Liver (tissue), 9 donors: ENCODE measurements around the gene STAT3. TPM values are rescaled to one million over a fixed set of nuclear protein-coding genes. Genes with fewer than 3 reads are reported as not detected.

Experiments used
- DNase-seq: peaks from one replicate; pipeline ENCODE4 v3.0.0-alpha.2; 2017; ENCODE audit warnings: low spot score
- H3K27ac ChIP-seq, 2 donors: one replicate each; pipeline ENCODE4 v1.7.0; 2013; ENCODE audit warnings: inconsistent platforms in 2 of 2, low read length in 2 of 2, control low read depth in 1 of 2, low read depth in 1 of 2, mild to moderate bottlenecking in 1 of 2
- H3K27me3 ChIP-seq, 4 donors: one replicate each; pipeline versions ENCODE4 v1.6.1 to v1.7.0; 2013; ENCODE audit warnings: low read length in 3 of 4, inconsistent platforms in 1 of 4, mild to moderate bottlenecking in 1 of 4, moderate library complexity in 1 of 4; ENCODE audit not compliant: control insufficient read depth in 4 of 4, insufficient read depth in 4 of 4
- H3K36me3 ChIP-seq, 4 donors: one replicate each; pipeline versions ENCODE4 v1.6.1 to v1.7.0; 2013; ENCODE audit warnings: low read length in 3 of 4, mild to moderate bottlenecking in 3 of 4, low read depth in 1 of 4, moderate library complexity in 1 of 4; ENCODE audit not compliant: control insufficient read depth in 4 of 4, insufficient read depth in 3 of 4
- H3K4me1 ChIP-seq, 4 donors: one replicate each; pipeline versions ENCODE4 v1.6.1 to v1.7.0; 2013; ENCODE audit warnings: low read length in 3 of 4, mild to moderate bottlenecking in 3 of 4, moderate library complexity in 1 of 4; ENCODE audit not compliant: control insufficient read depth in 4 of 4, insufficient read depth in 4 of 4
- H3K4me3 ChIP-seq, 3 donors: one replicate each; pipeline versions ENCODE4 v1.6.1 to v1.7.0; 2013; ENCODE audit warnings: low read length in 3 of 3, control low read depth in 1 of 3, low read depth in 1 of 3, mild to moderate bottlenecking in 1 of 3
- H3K9ac ChIP-seq, 2 donors: one replicate each; pipeline ENCODE4 v1.7.0; 2013; ENCODE audit warnings: low read length in 2 of 2, mild to moderate bottlenecking in 2 of 2, moderate library complexity in 2 of 2, control low read depth in 1 of 2, low read depth in 1 of 2
- H3K9me3 ChIP-seq, 4 donors: one replicate each; pipeline versions ENCODE4 v1.6.1 to v1.7.0; 2013; ENCODE audit warnings: low read length in 3 of 4; ENCODE audit not compliant: control insufficient read depth in 4 of 4
- FOXA1 ChIP-seq: IDR thresholded peaks from 2 replicates; pipeline ENCODE4 v1.6.1; 2016; ENCODE audit warnings: antibody characterized with exemption
- FOXA2 ChIP-seq: IDR thresholded peaks from 2 replicates; pipeline ENCODE4 v1.6.1; 2016; ENCODE audit warnings: antibody characterized with exemption
- GABPA ChIP-seq, 2 donors: IDR thresholded peaks in 1 of 2; conservative IDR thresholded peaks in 1 of 2; 2 replicates each; pipeline ENCODE4 v1.6.1; 2016; ENCODE audit warnings: antibody characterized with exemption in 2 of 2, mild to moderate bottlenecking in 1 of 2, moderate library complexity in 1 of 2
- HNF4A ChIP-seq, 2 donors: conservative IDR thresholded peaks; 2 replicates each; pipeline ENCODE4 v1.6.1; 2016; ENCODE audit warnings: antibody characterized with exemption in 2 of 2, mild to moderate bottlenecking in 2 of 2
- JUND ChIP-seq, 2 donors: IDR thresholded peaks; 2 replicates each; pipeline ENCODE4 v1.6.1; 2016; ENCODE audit warnings: antibody characterized with exemption in 2 of 2
- NR2F2 ChIP-seq: IDR thresholded peaks from 2 replicates; pipeline ENCODE4 v1.6.1; 2016; ENCODE audit warnings: antibody characterized with exemption
- RAD21 ChIP-seq, 2 donors: IDR thresholded peaks; 2 replicates each; pipeline ENCODE4 v1.6.1; 2016; ENCODE audit warnings: antibody characterized with exemption in 2 of 2, mild to moderate bottlenecking in 2 of 2
- RXRA ChIP-seq, 2 donors: IDR thresholded peaks; 2 replicates each; pipeline ENCODE4 v1.6.1; 2017 to 2018; ENCODE audit warnings: antibody characterized with exemption in 2 of 2, mild to moderate bottlenecking in 1 of 2
- SP1 ChIP-seq: IDR thresholded peaks from 2 replicates; pipeline ENCODE4 v1.6.1; 2018; ENCODE audit warnings: antibody characterized with exemption, mild to moderate bottlenecking
- TAF1 ChIP-seq: conservative IDR thresholded peaks from 2 replicates; pipeline ENCODE4 v1.6.1; 2016; ENCODE audit warnings: antibody characterized with exemption, mild to moderate bottlenecking
- YY1 ChIP-seq: IDR thresholded peaks from 2 replicates; pipeline ENCODE4 v1.6.1; 2016; ENCODE audit warnings: antibody characterized with exemption, mild to moderate bottlenecking
- WGBS: extraction: QIAGEN DNeasy Blood & Tissue Kit; methylation state at CpG from one replicate; pipeline ENCODE4 v1.1.7; 2013; 5-methylcytosine and 5-hydroxymethylcytosine counted together
- polyA plus RNA-seq, 2 donors: library from polyadenylated mRNA; stranded (reverse) in 1 of 2; unstranded in 1 of 2; fragments of 200-250 nt in 1 of 2; fragments of >200 nt in 1 of 2; fragmentation: Nextera tagmentation in 1 of 2; extraction: Ambion mirVana in 1 of 2; gene quantifications; one replicate each; pipeline versions ENCODE4 v1.2.1 to v1.2.3, GENCODE V29; 2013 to 2015
- total RNA-seq, 2 donors: library from RNA; depleted of rRNA; stranded (reverse); fragments of >200 nt; gene quantifications; one replicate each; pipeline ENCODE4 v1.2.3, GENCODE V29; 2014
- TF ChIP-seq, protein P1 (sequence below): IDR thresholded peaks from 2 replicates; pipeline ENCODE4 v1.6.1; 2016; ENCODE audit warnings: antibody characterized with exemption
- TF ChIP-seq, protein P2 (sequence below): fragments of 150-350 bp; IDR thresholded peaks from 2 replicates; pipeline ENCODE4 v1.5.1; 2017; ENCODE audit warnings: improper control_type of control experiment, low read depth, low read length; ENCODE audit not compliant: missing input control
- TF ChIP-seq, protein P3 (sequence below): IDR thresholded peaks from 2 replicates; pipeline ENCODE4 v1.6.1; 2016; ENCODE audit warnings: antibody characterized with exemption
- donor health status: healthy.
- donor health status: healthy.
- donor health status: healthy.
- donor health status: healthy.
- donor health status: healthy.

STAT3 gene
- total and polyA plus RNA-seq, 4 donors = 68.7 to 301 (median 114) TPM

DNA sequence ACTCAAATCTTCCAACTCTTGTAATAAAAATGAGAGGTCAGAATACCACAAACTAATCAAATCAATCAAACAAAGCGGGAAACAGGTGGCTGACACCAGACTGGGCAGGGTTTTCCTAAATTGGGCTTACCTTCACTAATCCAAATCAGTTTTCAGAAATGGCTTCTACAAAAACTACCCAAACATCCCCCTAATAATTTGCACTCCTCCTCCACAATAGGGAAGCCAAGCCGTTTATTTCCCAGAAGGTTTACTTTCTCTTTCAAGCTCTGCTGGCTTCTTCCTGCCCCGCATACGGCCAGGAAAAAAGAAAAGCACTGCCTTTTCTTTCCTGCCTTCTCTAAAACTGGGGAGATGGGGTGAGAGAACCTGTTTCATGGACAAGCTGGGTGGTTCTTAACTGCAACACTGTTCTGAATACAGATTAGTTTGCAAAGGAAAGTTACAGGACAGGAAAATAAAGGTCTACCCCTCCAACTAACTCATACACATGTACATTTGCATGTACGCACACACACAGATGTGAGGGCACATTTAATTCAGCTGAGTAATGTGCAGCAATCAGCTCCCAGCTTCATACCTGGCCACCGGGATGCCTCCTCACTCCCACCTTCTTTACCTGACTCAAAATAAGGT, 9.2 kb downstream of the STAT3 start:
- peak overlapping the region; percentile 77 to 87 for H3K27ac ChIP-seq
- peaks cover 15 to 52% (median 48%) of the 10 kb centered on the region in 4 donors for H3K4me1 ChIP-seq
- WGBS = 6% methylated on average over 6 of the region's 6 CpGs
- H3K9ac ChIP-seq = peak overlapping the region; percentile 81 to 84
- TF ChIP-seq FOXA2 = no peak
- TF ChIP-seq RAD21 (IDR thresholded peaks at IDR 0.05) = peak in 1 of 2 donors; percentile 15
- peak overlapping the region; percentile 9 to 49 (median 46) for H3K4me3 ChIP-seq
- no peak for DNase-seq
- no peaks in the 10 kb centered on the region for H3K27me3 ChIP-seq
- H3K9me3 ChIP-seq = no peaks in the 10 kb centered on the region
- peaks cover 0 to 3% (median under 1%) of the 10 kb centered on the region in 4 donors for H3K36me3 ChIP-seq

DNA sequence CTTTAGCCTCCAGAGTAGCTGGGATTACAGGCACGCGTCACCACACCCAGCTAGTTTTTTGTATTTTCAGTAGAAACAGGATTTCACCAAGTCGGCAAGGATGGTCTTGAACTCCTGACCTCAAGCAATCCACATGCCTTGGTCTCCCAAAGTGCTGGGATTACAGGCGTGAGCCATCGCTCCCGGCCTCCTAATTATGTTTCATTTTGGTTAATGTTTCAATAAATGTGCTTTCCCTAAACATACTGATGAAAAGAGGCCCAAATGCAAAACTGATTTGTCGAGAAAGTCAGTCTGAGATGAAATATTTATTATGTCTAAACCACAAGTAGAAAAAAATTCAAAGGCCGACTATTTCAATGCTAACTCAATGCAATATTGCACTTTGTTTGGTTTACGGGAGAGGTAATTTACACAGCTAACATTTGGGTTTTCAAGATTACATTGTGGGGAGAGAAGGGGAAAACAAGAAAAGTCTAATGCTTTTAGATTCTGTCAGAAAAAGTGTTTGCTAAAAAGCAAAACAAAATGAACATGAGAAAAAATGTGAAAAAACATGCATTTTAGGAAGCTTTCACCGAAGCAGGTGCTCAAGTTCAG, 9.8 kb downstream of the STAT3 start:
- H3K27ac ChIP-seq = peak overlapping the region; percentile 77 to 87
- no peak for TF ChIP-seq RAD21 (IDR thresholded peaks at IDR 0.05)
- TF ChIP-seq HNF4A (conservative IDR thresholded peaks at IDR 0.05) = no peak
- TF ChIP-seq, protein P1, sequence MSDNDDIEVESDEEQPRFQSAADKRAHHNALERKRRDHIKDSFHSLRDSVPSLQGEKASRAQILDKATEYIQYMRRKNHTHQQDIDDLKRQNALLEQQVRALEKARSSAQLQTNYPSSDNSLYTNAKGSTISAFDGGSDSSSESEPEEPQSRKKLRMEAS = no peak
- TF ChIP-seq, protein P2, sequence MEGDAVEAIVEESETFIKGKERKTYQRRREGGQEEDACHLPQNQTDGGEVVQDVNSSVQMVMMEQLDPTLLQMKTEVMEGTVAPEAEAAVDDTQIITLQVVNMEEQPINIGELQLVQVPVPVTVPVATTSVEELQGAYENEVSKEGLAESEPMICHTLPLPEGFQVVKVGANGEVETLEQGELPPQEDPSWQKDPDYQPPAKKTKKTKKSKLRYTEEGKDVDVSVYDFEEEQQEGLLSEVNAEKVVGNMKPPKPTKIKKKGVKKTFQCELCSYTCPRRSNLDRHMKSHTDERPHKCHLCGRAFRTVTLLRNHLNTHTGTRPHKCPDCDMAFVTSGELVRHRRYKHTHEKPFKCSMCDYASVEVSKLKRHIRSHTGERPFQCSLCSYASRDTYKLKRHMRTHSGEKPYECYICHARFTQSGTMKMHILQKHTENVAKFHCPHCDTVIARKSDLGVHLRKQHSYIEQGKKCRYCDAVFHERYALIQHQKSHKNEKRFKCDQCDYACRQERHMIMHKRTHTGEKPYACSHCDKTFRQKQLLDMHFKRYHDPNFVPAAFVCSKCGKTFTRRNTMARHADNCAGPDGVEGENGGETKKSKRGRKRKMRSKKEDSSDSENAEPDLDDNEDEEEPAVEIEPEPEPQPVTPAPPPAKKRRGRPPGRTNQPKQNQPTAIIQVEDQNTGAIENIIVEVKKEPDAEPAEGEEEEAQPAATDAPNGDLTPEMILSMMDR = no peak
- no peak for TF ChIP-seq NR2F2
- TF ChIP-seq SP1 = no peak
- TF ChIP-seq TAF1 = no peak
- TF ChIP-seq FOXA2 = no peak
- TF ChIP-seq, protein P3, sequence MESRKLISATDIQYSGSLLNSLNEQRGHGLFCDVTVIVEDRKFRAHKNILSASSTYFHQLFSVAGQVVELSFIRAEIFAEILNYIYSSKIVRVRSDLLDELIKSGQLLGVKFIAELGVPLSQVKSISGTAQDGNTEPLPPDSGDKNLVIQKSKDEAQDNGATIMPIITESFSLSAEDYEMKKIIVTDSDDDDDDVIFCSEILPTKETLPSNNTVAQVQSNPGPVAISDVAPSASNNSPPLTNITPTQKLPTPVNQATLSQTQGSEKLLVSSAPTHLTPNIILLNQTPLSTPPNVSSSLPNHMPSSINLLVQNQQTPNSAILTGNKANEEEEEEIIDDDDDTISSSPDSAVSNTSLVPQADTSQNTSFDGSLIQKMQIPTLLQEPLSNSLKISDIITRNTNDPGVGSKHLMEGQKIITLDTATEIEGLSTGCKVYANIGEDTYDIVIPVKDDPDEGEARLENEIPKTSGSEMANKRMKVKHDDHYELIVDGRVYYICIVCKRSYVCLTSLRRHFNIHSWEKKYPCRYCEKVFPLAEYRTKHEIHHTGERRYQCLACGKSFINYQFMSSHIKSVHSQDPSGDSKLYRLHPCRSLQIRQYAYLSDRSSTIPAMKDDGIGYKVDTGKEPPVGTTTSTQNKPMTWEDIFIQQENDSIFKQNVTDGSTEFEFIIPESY = no peak
- no peak for TF ChIP-seq GABPA (IDR thresholded peaks at IDR 0.05 in 1 of 2, conservative IDR thresholded peaks at IDR 0.05 in 1 of 2)
- no peak for TF ChIP-seq RXRA (IDR thresholded peaks at IDR 0.05)
- no peak for TF ChIP-seq JUND (IDR thresholded peaks at IDR 0.05)
- no peak for TF ChIP-seq FOXA1
- no peak for TF ChIP-seq YY1
- peak overlapping the region in 1 of 3 donors; percentile 49 for H3K4me3 ChIP-seq
- no peaks in the 10 kb centered on the region for H3K9me3 ChIP-seq
- peaks cover 14 to 49% (median 45%) of the 10 kb centered on the region in 4 donors for H3K4me1 ChIP-seq
- no peaks in the 10 kb centered on the region for H3K27me3 ChIP-seq
- peaks cover 0 to 2% (median under 1%) of the 10 kb centered on the region in 4 donors for H3K36me3 ChIP-seq
- peak overlapping the region; percentile 81 to 84 for H3K9ac ChIP-seq
- no peak for DNase-seq
- 41% methylated on average over 10 of the region's 10 CpGs for WGBS
